Subcutaneous adipose tissue (tissue), 4 donors: ENCODE measurements around the gene FNDC11. TPM values are rescaled to one million over a fixed set of nuclear protein-coding genes. Genes with fewer than 3 reads are reported as not detected.

Source experiments
- total RNA-seq, 4 donors: library from RNA; depleted of rRNA; stranded (reverse); fragments of >200 nt; gene quantifications; one replicate each; pipeline ENCODE4 v1.1.0, GENCODE V29; 2016
- TF ChIP-seq, protein P1 (sequence below): fragments of 450-650 bp; IDR thresholded peaks from one replicate; pipeline ENCODE4 v1.5.1; 2016; ENCODE audit warnings: low read depth, mild to moderate bottlenecking, control low read depth, antibody characterized with exemption, moderate library complexity

Gene FNDC11
- total RNA-seq, 4 donors from 2014 or later = 0.75 TPM; not detected in 3

DNA sequence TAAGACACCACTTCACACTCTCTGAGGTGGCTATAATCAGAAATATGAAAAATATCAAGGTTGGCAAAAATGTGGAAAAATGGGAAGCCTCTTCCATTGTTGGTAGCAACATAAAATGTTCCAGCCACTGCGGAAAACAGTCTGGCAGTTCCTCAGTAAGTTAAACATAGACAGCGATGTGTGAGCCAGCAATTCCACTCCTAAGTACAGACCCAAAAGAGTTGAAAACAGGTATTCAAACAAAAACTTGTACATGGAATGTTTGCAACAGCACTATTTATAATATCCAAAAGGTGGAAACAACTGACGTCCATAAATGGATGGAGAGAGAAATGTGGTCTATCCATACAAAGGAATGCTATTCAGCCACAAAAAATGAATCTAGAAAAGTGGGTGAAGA is 40.8 kb upstream of the FNDC11 start:
- TF ChIP-seq, protein P1, sequence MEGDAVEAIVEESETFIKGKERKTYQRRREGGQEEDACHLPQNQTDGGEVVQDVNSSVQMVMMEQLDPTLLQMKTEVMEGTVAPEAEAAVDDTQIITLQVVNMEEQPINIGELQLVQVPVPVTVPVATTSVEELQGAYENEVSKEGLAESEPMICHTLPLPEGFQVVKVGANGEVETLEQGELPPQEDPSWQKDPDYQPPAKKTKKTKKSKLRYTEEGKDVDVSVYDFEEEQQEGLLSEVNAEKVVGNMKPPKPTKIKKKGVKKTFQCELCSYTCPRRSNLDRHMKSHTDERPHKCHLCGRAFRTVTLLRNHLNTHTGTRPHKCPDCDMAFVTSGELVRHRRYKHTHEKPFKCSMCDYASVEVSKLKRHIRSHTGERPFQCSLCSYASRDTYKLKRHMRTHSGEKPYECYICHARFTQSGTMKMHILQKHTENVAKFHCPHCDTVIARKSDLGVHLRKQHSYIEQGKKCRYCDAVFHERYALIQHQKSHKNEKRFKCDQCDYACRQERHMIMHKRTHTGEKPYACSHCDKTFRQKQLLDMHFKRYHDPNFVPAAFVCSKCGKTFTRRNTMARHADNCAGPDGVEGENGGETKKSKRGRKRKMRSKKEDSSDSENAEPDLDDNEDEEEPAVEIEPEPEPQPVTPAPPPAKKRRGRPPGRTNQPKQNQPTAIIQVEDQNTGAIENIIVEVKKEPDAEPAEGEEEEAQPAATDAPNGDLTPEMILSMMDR = no peak

DNA sequence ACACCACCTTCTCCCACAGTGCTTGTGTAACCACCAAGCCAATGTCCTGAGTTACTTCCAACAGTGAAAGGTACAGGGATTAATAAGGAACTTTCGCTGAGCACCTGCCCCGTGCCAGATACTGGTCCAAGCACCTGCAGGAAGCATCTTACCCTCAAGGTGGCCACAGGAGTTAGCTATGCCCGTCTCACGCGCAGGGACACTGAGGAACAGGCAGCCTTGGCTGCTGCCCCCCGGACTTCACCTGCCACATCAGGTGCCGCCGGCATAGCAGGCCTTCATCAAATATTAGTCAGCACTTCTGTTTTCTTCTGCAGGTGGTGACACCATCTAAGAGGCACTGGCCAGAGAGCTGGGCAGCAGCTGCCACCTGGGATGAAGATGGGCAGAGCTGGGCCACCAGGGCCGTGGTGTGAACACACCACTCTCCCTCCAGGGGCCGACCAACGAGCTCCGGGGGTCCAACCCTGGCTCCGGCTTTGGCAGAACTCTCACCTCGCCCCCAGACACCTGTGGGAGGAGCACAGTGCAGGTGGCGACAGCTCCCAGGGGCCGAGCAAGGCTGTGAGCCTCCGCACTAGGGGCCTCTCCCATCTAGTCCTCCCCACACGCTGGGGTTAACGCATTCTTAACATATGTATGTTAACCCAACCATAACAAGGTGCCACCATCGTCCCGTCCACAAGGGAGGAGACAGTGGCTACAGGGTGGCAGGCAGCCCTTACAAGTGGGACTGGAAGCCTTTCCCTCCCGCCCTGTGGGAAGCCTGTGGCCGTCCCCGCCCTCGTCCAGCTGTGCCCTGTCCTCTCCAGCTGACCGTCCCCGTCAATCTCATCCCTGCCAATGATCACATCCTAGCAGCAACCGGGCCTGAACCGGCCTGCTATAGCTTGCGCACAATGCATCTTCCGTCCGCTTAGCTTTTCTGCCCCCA is 36.3 kb upstream of the FNDC11 start:
- TF ChIP-seq, protein P1 = no peak

DNA sequence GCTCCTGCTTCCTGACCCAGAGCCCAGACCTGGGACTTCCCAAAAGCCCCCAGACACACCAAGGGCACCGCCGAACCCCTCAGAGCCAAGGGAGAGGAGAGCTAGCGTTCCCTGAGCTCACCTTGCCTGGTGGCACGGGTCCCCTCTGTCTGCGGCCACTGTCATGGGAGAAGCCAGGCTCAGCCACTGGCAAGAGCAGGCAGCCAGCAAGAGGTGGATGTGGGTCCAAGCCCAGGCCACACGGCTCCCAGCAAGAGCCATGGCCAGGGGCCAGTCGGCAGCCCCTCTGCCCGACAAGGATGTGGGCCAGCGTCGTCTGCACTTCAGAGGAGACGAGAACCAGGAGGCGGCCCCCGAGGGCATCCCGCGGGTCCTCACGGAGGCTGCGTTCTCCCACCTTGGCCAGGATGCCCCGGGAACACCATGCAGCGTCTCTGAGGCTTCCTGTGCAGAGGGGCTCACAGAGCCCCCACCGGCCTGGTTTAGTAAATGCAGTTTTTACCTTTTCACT is 35.6 kb upstream of the FNDC11 start:
- TF ChIP-seq, protein P1 = no peak

DNA sequence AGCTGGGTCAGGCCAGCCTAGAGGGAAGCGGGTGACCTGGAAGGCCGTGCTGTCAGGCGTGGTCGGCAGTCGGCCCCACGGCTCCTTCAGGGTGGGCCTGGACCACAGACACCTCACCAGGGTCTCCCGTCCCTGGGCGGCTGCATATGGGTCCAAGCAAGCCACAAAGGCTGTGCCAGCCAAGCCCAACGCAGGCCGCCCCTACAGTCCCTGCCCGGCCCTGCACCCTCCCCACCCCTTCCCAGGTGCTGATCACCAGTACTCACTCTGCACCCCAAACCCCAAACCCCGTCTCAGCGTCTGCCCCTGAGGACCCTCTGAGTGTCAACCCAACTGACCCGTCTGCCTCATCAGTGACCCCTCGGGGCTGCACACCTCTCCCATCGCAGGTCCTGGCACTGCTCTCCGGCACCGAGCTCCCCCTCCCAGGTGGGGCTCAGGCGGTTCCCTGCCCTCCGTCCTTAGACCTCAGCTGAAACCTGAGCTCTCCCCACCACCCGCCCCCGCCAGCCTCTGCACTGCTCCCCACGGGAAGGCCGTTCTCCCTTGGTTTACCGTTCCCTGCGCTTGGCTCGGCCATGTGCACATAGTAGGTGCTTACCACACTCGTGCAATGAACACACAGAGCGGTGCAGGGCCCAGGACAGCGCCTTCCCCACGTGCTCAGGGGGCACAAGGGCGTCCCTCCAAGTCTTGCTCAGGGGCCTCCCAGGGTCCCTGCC is 34.9 kb upstream of the FNDC11 start:
- TF ChIP-seq, protein P1 = no peak

DNA sequence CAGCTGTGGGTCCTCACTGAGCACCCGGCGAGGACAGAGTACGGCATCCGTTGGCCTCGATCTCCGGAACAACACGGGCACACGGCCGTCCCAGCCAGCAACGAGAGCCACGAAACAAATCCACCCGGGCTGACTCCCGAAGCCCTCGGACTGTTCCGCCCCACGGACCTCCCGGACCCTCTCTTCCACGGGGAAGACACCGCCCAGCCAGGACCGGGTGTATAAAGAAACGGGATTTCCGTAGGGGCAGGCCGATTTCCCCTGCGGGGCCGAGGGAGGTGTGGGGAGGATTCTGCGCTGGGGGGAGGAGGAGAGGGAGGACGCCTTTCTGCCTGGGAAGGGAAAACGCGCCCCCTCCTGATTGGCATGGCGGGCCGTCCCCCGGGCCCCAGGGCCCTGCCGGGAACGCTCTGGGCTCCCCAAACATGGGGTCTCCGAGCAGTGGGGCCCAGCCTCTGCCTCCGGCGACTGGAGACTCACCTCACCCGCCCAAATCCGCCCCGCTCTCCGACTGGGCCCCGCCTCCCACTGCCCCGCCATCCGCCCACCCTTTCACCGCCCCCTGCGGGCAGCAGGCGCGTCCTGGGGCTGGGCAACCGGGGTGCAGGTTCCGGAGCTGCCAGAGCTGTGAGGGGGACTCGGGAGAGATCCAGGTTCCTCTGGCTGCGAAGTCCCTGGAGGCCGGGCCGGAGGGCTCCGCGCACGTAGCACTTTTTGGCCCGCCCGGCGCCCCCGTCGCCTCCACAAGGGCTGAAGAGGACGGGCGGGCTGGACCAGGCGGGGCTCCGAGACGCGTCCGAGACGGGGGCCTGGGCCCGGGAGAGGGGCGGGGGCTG is 34.1 kb upstream of the FNDC11 start:
- TF ChIP-seq, protein P1 = no peak

DNA sequence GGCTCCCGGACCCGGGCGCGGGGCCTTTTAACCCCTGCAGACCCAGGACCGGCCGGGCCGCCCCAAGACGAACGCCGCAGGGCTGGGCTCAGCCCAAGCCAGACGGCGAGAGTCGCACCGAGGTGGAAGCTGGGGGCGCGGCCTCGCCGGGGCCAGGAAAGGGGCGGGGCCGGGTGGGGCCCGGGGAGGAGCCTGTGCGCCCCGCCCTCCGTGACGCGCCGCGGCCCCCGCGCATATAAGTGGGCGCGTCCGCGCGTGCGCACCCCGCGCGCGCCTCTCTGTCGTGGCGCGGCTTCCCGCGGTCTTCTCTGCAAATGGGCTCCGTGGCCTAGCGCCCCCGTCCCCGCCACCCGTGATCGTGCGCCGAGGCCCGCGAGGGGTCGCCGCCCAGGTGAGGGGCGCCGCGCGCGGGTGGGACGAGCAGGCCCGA is 33.4 kb upstream of the FNDC11 start, which contains the start of gene PPDPF:
PPDPF (plus strand) TSS at position 262 of the 430 bp plus-strand sequence. CDS start 544 bp downstream, outside the sequence.
- TF ChIP-seq, protein P1 = no peak
